ENCODE results near the gene CNTN2. TPM values are rescaled to one million over a fixed set of nuclear protein-coding genes. Genes with fewer than 3 reads are reported as not detected.

CNTN2 gene
- total RNA-seq, 1 experiment from 2014 or later: not detected

- Histone ChIP-seq H3K36me3 (ENCODE audit: control insufficient read depth, insufficient read depth, low read length) (peaks cover 5% of the 10 kb centered on the region; the same call in 1 of the 2 replicates), H3K9me3 (ENCODE audit: control insufficient read depth, insufficient read depth, low read depth, low read length) (no peaks in the 10 kb centered on the region), H3K27ac (ENCODE audit: low read length) (no peak overlapping the region), H3K27me3 (ENCODE audit: control insufficient read depth, insufficient read depth, low read length) (no peaks in the 10 kb centered on the region), H3K4me1 (ENCODE audit: control insufficient read depth, insufficient read depth, low read length) (no peaks in the 10 kb centered on the region), H3K4me3 (ENCODE audit: low read depth in 2 of 2, low read length in 2 of 2) (no peak overlapping the region)
- intact Hi-C loops (cut with micrococcal nuclease; ENCODE audit: unreplicated experiment) (no loop called here), in situ Hi-C loops (cut with HindIII; ENCODE audit: low pct_unique_long_range_greater_than_20kb, low sequenced_read_pairs) (no loop called here)
- ChIA-PET CTCF (no interaction called here), POLR2A (no interaction called here)
- no TSS peak for BruUV-seq (replicated peaks)
- ATAC-seq (no peak), DNase-seq (ENCODE audit: low read depth, low spot score) (no peak)
- TF ChIP-seq CTCF (IDR thresholded peaks at IDR 0.05): no peak
- TF ChIP-seq POLR2AphosphoS5 (IDR thresholded peaks at IDR 0.05; ENCODE audit: low read depth, low read length): no peak
- no peak for TF ChIP-seq TCF7L2 (IDR thresholded peaks at IDR 0.05; ENCODE audit: low read depth, low read length)
- TF ChIP-seq, protein P1, sequence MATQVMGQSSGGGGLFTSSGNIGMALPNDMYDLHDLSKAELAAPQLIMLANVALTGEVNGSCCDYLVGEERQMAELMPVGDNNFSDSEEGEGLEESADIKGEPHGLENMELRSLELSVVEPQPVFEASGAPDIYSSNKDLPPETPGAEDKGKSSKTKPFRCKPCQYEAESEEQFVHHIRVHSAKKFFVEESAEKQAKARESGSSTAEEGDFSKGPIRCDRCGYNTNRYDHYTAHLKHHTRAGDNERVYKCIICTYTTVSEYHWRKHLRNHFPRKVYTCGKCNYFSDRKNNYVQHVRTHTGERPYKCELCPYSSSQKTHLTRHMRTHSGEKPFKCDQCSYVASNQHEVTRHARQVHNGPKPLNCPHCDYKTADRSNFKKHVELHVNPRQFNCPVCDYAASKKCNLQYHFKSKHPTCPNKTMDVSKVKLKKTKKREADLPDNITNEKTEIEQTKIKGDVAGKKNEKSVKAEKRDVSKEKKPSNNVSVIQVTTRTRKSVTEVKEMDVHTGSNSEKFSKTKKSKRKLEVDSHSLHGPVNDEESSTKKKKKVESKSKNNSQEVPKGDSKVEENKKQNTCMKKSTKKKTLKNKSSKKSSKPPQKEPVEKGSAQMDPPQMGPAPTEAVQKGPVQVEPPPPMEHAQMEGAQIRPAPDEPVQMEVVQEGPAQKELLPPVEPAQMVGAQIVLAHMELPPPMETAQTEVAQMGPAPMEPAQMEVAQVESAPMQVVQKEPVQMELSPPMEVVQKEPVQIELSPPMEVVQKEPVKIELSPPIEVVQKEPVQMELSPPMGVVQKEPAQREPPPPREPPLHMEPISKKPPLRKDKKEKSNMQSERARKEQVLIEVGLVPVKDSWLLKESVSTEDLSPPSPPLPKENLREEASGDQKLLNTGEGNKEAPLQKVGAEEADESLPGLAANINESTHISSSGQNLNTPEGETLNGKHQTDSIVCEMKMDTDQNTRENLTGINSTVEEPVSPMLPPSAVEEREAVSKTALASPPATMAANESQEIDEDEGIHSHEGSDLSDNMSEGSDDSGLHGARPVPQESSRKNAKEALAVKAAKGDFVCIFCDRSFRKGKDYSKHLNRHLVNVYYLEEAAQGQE (IDR thresholded peaks at IDR 0.05; ENCODE audit: insufficient read depth in 1 of 2, low read depth in 2 of 2, low read length in 1 of 2): no peak
- TF ChIP-seq SIN3A (IDR thresholded peaks at IDR 0.05; ENCODE audit: borderline replicate concordance, insufficient read depth, low read depth, low read length): no peak
Measured at GRCh38 chr1:205091043-205091740, 48.2 kb downstream of the CNTN2 start.

DNA sequence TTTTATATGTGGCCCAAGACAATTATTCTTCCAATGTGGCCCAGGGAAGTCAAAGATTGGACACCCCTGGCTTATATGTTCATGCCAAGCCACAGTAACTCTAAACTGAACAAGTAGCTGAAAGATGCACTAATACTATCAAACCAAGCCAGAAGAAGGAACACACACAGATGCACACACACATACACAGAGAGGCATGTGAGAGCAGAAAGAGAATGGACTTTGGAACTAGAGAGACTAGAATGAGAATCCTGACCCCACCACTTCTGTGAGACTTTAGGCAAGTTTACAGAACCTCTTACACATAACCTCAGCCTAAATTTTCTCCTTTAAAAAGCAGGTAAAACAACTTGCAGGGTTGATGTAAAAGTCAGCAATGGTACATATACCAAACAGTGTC lies 52.4 kb downstream of the CNTN2 start:
- no TSS peak for BruUV-seq (replicated peaks)
- no peak overlapping the region for H3K27ac ChIP-seq (ENCODE audit: low read length)
- ChIA-PET CTCF (interaction anchor here (1.3 kb wide), 1 partner anchor 34 kb away, joined by 3 read pairs; no protein-coding TSS in a partner anchor), POLR2A (no interaction called here)
- H3K9me3 ChIP-seq (ENCODE audit: control insufficient read depth, insufficient read depth, low read depth, low read length): no peaks in the 10 kb centered on the region
- in situ Hi-C loops (cut with HindIII; ENCODE audit: low pct_unique_long_range_greater_than_20kb, low sequenced_read_pairs): no loop called here
- no peaks in the 10 kb centered on the region for H3K27me3 ChIP-seq (ENCODE audit: control insufficient read depth, insufficient read depth, low read length)
- TF ChIP-seq, protein P1 (IDR thresholded peaks at IDR 0.05; ENCODE audit: insufficient read depth in 1 of 2, low read depth in 2 of 2, low read length in 1 of 2): no peak
- TF ChIP-seq SIN3A (IDR thresholded peaks at IDR 0.05; ENCODE audit: borderline replicate concordance, insufficient read depth, low read depth, low read length) (no peak), TCF7L2 (IDR thresholded peaks at IDR 0.05; ENCODE audit: low read depth, low read length) (no peak), POLR2AphosphoS5 (IDR thresholded peaks at IDR 0.05; ENCODE audit: low read depth, low read length) (no peak), CTCF (IDR thresholded peaks at IDR 0.05) (no peak)
- ATAC-seq: no peak
- H3K4me1 ChIP-seq (ENCODE audit: control insufficient read depth, insufficient read depth, low read length): no peaks in the 10 kb centered on the region
- H3K4me3 ChIP-seq (ENCODE audit: low read depth in 2 of 2, low read length in 2 of 2): no peak overlapping the region
- H3K36me3 ChIP-seq (ENCODE audit: control insufficient read depth, insufficient read depth, low read length): peaks cover 30% of the 10 kb centered on the region
- intact Hi-C loops (cut with micrococcal nuclease; ENCODE audit: unreplicated experiment): no loop called here
- no peak for DNase-seq (ENCODE audit: low read depth, low spot score)

All from Panc1 (cell line).